Epithelial cell of proximal tubule (primary cell): Measurements from ENCODE around the gene TXNDC11. TPM values are rescaled to one million over a fixed set of nuclear protein-coding genes. Genes with fewer than 3 reads are reported as not detected.
A peak's percentile ranks its signal among the peaks of the same experiment; 100 is the strongest.

Source experiments
- DNase-seq: peaks from one replicate; pipeline ENCODE4 v3.0.0-alpha.2; 2011; ENCODE audit warnings: low read depth
- H3K4me3 ChIP-seq: 2 replicates; pipeline ENCODE4 v1.5.1; 2011; ENCODE audit warnings: low read depth, mild to moderate bottlenecking, low read length
- total RNA-seq: library from RNA; depleted of rRNA; stranded (reverse); fragments of >200 nt; gene quantifications from 2 replicates; pipeline ENCODE4 v1.2.3, GENCODE V29; 2015
- TF ChIP-seq, protein P1 (sequence below): conservative IDR thresholded peaks from 2 replicates; pipeline ENCODE4 v1.5.1; 2012; ENCODE audit warnings: low read depth, mild to moderate bottlenecking, low read length

The TXNDC11 gene
- total RNA-seq, 1 donor from 2014 or later = 20.2 TPM

DNA sequence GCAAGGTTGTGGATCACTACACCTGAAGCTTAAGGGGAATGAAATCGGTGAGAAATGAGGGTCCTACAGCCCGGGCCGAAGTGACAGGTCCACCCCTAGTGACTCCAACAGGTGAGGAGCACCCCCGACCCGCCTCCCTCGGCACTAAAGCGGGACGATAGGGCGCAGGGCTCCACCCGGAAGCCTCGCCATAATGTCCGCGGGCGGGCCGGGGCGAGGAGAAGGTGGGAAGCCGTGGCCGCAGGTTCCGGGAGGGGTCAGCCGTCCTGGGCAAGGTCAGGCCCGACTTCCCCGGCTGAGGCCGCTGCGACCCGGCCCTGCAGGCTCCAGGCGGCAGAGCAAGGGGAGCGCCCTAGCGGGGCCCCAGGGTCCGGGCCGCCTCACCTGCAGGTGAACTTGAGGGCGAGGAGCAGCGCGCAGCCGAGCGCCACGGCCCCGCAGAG is 543 bp downstream of the TXNDC11 start:
- DNase-seq = no peak
- TF ChIP-seq, protein P1, sequence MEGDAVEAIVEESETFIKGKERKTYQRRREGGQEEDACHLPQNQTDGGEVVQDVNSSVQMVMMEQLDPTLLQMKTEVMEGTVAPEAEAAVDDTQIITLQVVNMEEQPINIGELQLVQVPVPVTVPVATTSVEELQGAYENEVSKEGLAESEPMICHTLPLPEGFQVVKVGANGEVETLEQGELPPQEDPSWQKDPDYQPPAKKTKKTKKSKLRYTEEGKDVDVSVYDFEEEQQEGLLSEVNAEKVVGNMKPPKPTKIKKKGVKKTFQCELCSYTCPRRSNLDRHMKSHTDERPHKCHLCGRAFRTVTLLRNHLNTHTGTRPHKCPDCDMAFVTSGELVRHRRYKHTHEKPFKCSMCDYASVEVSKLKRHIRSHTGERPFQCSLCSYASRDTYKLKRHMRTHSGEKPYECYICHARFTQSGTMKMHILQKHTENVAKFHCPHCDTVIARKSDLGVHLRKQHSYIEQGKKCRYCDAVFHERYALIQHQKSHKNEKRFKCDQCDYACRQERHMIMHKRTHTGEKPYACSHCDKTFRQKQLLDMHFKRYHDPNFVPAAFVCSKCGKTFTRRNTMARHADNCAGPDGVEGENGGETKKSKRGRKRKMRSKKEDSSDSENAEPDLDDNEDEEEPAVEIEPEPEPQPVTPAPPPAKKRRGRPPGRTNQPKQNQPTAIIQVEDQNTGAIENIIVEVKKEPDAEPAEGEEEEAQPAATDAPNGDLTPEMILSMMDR = no peak
- peak overlapping the region; percentile 97 for H3K4me3 ChIP-seq

DNA sequence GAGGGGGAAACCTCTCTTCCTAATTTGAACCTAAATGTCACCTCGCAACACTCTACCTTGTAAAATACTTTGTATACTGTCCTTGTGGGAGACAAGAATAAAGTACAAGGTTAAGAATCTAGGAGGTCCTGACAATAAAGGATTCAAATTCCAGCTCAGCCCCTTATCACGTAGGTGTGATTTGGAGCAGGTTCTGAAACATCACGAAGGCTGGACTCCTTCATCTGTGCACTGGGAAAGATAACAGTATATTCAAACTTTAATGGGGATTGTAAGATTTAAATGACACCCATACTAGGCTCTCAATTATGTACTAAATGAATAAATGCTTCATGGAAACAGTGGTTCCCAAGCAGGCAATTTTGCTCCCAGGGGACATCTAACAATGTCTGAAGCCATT is 2.1 kb downstream of the TXNDC11 start:
- TF ChIP-seq, protein P1 = no peak
- no peak for DNase-seq
- peak overlapping the region; percentile 97 for H3K4me3 ChIP-seq

DNA sequence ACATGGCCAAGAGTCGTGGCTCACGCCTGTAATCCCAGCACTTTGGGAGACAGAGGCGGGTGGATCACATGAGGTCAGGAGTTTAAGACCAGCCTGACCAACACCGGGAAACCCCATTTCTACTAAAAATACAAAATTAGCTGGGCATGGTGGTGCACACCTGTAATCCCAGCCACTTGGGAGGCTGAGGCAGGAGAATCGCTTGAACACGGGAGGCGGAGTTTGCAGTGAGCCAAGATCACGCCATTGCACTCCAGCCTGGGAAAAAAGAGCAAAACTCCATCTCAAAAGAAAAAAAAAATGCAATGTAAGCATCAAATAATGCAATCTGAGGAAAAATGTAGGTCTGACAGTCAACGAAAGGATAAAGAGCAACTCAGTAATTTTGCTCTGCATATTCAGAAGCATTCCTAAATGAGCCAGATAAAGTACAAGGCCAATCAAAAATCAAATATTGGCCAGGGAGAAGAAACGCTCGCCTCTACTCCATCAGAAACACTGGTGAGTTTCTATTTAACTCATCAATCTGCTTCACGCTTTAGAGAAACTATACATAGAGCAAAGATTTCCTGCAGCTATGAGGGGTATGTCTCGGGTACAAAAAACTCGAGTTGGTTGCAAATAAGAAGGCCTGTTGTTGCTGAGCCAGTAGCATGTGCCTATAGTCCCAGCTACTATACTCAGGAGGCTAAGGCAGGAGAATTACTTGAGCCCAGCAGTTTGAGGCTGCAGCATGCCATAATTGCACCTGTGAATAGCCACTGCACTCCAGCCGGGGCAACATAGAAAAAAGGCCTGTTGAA is 3.7 kb downstream of the TXNDC11 start:
- no peak overlapping the region for H3K4me3 ChIP-seq
- DNase-seq = no peak
- TF ChIP-seq, protein P1 = no peak

DNA sequence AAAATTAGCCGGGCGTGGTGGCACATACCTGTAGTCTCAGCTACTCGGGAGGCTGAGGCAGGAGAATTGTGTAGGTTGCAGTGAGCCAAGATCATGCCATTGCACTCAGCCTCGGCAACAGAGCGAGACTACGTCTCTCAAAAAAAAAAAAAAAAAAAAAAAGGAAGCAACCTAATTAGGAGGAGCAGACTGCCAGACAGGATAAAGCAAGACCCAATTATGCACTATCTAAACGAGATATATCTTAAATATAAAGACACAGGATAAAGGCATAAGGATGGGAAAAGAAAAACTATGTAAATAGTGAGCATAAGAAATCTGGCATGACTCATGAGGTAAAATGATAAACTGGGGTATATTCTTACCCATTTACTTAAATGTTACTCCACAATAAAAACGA is 4.9 kb downstream of the TXNDC11 start:
- no peak for DNase-seq
- TF ChIP-seq, protein P1 = no peak
- H3K4me3 ChIP-seq = no peak overlapping the region

DNA sequence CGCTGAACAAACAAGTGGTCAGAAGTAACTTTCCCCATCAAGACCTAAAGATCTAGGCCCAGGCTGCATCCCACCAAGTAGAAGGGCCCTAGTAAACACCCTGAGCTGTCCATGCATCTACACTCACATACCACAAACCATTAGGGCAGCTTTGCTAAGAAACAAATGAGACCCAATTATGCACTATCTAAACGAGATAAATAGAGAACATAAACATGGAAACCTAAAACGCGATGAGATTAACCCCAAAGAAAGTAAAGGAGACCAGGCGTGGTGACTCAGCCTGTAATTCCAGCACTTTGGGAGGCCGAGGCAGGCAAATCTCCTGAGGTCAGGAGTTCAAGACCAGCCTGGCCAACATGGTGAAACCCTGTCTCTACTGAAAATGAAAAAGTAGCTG is 5.8 kb downstream of the TXNDC11 start:
- no peak overlapping the region for H3K4me3 ChIP-seq
- no peak for DNase-seq
- TF ChIP-seq, protein P1 = no peak

DNA sequence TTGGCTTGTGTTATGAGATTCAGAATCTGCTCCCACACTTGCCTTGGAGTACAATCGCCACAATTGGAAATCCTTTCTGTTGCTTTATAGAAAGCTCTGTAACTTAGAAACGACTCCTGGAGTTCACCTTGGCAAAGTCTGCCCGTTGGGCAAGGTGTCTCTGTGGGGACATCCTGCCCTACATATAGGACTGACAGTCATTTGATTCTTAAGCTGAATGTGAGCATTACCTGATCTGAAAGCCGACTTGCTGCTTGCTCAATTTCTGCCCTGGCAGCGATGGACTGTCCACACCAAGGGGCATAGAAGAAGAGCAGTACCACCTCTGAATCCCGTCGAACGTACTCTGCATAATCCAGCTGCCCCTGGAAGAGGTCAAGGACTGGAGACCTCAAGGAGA is 6.9 kb downstream of the TXNDC11 start:
- TF ChIP-seq, protein P1 = no peak
- no peak overlapping the region for H3K4me3 ChIP-seq
- DNase-seq = no peak

DNA sequence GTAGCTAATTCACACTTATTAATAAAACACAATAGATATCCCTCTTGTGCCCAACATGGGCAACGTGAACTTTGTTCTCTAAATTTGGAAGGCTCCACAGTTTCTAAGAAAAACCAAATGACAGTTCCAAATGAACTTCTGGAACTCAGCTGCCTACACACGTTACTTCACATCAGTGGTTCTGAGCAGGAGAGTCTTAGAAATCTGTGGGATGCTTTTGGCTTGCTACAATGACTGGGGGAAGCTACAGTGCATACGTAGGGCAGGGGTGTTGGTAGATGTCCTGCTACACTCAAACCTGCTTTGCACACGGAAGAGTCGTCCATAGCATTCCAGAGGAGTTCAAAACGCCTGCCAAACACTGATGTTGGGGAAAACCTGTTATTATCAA is 8.0 kb downstream of the TXNDC11 start:
- TF ChIP-seq, protein P1 = no peak

More for the DNA sequence above, 8.0 kb downstream of the TXNDC11 start:
- no peak for DNase-seq
- no peak overlapping the region for H3K4me3 ChIP-seq
